WTC11 (cell line): ENCODE data around the gene APEX2.

Source experiments
- ELF4 ChIP-seq: sonication (generic); formaldehyde crosslinking; IDR thresholded peaks from 2 replicates; pipeline ENCODE4 v1.8.1; 2022; ENCODE audit warnings: low read depth, mild to moderate bottlenecking, moderate library complexity, missing genetic modification reagents
- KAT7 ChIP-seq: sonication (generic); formaldehyde crosslinking; IDR thresholded peaks from 2 replicates; pipeline ENCODE4 v1.8.1; 2023; ENCODE audit warnings: missing genetic modification reagents, mild to moderate bottlenecking, borderline replicate concordance
- NR1H2 ChIP-seq: sonication (generic); formaldehyde crosslinking; IDR thresholded peaks from 2 replicates; pipeline ENCODE4 v1.9.0; 2021; ENCODE audit warnings: mild to moderate bottlenecking, moderate library complexity, missing genetic modification reagents
- NR2C2 ChIP-seq: sonication (generic); formaldehyde crosslinking; IDR thresholded peaks from 2 replicates; pipeline ENCODE4 v1.8.0; 2022; ENCODE audit warnings: mild to moderate bottlenecking, missing genetic modification reagents
- TF ChIP-seq, protein P1 (sequence below): fragments of 200-600 bp; IDR thresholded peaks from 2 replicates; pipeline ENCODE4 v1.8.0; 2022; ENCODE audit warnings: antibody characterized with exemption
- TF ChIP-seq, protein P2 (sequence below): sonication (generic); formaldehyde crosslinking; conservative IDR thresholded peaks from 2 replicates; pipeline ENCODE4 v1.8.1; 2022; ENCODE audit warnings: mild to moderate bottlenecking, missing genetic modification reagents
- TF ChIP-seq, protein P3 (sequence below): sonication (generic); formaldehyde crosslinking; conservative IDR thresholded peaks from 2 replicates; pipeline ENCODE4 v1.8.1; 2023; ENCODE audit warnings: mild to moderate bottlenecking, low read depth, missing genetic modification reagents, moderate library complexity
- TF ChIP-seq, protein P4 (sequence below): sonication (generic); formaldehyde crosslinking; IDR thresholded peaks from 2 replicates; pipeline ENCODE4 v1.8.0; 2022; ENCODE audit warnings: mild to moderate bottlenecking, missing genetic modification reagents
- TF ChIP-seq, protein P5 (sequence below): sonication (generic); formaldehyde crosslinking; IDR thresholded peaks from 2 replicates; pipeline ENCODE4 v1.8.1; 2023; ENCODE audit warnings: mild to moderate bottlenecking, moderate library complexity, missing genetic modification reagents
- TF ChIP-seq, protein P6 (sequence below): sonication (generic); formaldehyde crosslinking; IDR thresholded peaks from 2 replicates; pipeline ENCODE4 v1.8.1; 2022; ENCODE audit warnings: mild to moderate bottlenecking, missing genetic modification reagents, moderate library complexity, borderline replicate concordance
- TF ChIP-seq, protein P7 (sequence below): sonication (generic); formaldehyde crosslinking; IDR thresholded peaks from 2 replicates; pipeline ENCODE4 v1.8.1; 2023; ENCODE audit warnings: mild to moderate bottlenecking, missing genetic modification reagents, borderline replicate concordance
- TF ChIP-seq, protein P8 (sequence below): sonication (generic); formaldehyde crosslinking; IDR thresholded peaks from 2 replicates; pipeline ENCODE4 v1.8.1; 2023; ENCODE audit warnings: mild to moderate bottlenecking, missing genetic modification reagents, moderate library complexity
- TF ChIP-seq, protein P9 (sequence below): sonication (generic); formaldehyde crosslinking; IDR thresholded peaks from 2 replicates; pipeline ENCODE4 v1.8.1; 2023; ENCODE audit warnings: mild to moderate bottlenecking, missing genetic modification reagents

DNA sequence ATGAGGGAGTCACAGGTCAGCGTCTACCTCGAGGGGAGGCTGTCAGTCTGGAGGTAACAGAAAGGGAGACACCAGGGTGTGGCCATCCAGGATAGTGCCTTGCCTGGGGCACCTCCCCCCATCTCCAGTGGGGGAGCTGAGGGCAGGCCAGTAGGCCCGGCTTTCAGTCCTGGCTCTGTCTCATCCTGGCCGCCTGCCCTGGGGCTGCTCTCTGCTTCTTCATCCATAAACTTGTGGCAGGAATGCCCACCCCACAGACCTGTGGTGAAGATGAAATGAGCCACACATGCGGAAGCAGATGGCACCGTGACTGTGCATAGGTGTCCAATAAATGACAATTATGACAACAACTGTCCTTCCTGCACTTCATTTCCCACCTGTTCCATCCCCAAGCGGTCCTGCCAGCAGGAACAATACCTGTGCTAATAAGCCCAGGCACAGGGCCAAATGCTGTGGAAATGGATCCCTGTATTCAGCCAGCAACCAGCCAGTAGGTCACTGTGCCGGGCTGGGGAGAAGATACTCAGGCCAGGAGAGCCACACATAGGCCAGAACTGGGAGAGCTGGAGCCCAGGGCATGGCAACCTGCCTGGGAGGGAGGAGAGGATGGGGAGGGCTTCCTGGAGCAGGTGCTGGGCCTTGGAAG is 49.3 kb upstream of the APEX2 start:
- TF ChIP-seq, protein P1, sequence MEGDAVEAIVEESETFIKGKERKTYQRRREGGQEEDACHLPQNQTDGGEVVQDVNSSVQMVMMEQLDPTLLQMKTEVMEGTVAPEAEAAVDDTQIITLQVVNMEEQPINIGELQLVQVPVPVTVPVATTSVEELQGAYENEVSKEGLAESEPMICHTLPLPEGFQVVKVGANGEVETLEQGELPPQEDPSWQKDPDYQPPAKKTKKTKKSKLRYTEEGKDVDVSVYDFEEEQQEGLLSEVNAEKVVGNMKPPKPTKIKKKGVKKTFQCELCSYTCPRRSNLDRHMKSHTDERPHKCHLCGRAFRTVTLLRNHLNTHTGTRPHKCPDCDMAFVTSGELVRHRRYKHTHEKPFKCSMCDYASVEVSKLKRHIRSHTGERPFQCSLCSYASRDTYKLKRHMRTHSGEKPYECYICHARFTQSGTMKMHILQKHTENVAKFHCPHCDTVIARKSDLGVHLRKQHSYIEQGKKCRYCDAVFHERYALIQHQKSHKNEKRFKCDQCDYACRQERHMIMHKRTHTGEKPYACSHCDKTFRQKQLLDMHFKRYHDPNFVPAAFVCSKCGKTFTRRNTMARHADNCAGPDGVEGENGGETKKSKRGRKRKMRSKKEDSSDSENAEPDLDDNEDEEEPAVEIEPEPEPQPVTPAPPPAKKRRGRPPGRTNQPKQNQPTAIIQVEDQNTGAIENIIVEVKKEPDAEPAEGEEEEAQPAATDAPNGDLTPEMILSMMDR, result no peak
- TF ChIP-seq, protein P2, sequence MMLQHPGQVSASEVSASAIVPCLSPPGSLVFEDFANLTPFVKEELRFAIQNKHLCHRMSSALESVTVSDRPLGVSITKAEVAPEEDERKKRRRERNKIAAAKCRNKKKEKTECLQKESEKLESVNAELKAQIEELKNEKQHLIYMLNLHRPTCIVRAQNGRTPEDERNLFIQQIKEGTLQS (CRISPR knock-in tag), result no peak
- TF ChIP-seq KAT7 (CRISPR knock-in tag), result no peak
- TF ChIP-seq NR2C2 (CRISPR knock-in tag), result no peak
- TF ChIP-seq, protein P3, sequence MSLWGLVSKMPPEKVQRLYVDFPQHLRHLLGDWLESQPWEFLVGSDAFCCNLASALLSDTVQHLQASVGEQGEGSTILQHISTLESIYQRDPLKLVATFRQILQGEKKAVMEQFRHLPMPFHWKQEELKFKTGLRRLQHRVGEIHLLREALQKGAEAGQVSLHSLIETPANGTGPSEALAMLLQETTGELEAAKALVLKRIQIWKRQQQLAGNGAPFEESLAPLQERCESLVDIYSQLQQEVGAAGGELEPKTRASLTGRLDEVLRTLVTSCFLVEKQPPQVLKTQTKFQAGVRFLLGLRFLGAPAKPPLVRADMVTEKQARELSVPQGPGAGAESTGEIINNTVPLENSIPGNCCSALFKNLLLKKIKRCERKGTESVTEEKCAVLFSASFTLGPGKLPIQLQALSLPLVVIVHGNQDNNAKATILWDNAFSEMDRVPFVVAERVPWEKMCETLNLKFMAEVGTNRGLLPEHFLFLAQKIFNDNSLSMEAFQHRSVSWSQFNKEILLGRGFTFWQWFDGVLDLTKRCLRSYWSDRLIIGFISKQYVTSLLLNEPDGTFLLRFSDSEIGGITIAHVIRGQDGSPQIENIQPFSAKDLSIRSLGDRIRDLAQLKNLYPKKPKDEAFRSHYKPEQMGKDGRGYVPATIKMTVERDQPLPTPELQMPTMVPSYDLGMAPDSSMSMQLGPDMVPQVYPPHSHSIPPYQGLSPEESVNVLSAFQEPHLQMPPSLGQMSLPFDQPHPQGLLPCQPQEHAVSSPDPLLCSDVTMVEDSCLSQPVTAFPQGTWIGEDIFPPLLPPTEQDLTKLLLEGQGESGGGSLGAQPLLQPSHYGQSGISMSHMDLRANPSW, result no peak
- TF ChIP-seq, protein P4, sequence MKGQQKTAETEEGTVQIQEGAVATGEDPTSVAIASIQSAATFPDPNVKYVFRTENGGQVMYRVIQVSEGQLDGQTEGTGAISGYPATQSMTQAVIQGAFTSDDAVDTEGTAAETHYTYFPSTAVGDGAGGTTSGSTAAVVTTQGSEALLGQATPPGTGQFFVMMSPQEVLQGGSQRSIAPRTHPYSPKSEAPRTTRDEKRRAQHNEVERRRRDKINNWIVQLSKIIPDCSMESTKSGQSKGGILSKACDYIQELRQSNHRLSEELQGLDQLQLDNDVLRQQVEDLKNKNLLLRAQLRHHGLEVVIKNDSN, result no peak
- TF ChIP-seq, protein P5, sequence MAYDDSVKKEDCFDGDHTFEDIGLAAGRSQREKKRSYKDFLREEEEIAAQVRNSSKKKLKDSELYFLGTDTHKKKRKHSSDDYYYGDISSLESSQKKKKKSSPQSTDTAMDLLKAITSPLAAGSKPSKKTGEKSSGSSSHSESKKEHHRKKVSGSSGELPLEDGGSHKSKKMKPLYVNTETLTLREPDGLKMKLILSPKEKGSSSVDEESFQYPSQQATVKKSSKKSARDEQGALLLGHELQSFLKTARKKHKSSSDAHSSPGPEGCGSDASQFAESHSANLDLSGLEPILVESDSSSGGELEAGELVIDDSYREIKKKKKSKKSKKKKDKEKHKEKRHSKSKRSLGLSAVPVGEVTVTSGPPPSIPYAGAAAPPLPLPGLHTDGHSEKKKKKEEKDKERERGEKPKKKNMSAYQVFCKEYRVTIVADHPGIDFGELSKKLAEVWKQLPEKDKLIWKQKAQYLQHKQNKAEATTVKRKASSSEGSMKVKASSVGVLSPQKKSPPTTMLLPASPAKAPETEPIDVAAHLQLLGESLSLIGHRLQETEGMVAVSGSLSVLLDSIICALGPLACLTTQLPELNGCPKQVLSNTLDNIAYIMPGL (CRISPR knock-in tag), result no peak
- TF ChIP-seq, protein P6, sequence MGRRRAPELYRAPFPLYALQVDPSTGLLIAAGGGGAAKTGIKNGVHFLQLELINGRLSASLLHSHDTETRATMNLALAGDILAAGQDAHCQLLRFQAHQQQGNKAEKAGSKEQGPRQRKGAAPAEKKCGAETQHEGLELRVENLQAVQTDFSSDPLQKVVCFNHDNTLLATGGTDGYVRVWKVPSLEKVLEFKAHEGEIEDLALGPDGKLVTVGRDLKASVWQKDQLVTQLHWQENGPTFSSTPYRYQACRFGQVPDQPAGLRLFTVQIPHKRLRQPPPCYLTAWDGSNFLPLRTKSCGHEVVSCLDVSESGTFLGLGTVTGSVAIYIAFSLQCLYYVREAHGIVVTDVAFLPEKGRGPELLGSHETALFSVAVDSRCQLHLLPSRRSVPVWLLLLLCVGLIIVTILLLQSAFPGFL, result no peak
- TF ChIP-seq ELF4 (CRISPR knock-in tag), result no peak
- TF ChIP-seq, protein P7, sequence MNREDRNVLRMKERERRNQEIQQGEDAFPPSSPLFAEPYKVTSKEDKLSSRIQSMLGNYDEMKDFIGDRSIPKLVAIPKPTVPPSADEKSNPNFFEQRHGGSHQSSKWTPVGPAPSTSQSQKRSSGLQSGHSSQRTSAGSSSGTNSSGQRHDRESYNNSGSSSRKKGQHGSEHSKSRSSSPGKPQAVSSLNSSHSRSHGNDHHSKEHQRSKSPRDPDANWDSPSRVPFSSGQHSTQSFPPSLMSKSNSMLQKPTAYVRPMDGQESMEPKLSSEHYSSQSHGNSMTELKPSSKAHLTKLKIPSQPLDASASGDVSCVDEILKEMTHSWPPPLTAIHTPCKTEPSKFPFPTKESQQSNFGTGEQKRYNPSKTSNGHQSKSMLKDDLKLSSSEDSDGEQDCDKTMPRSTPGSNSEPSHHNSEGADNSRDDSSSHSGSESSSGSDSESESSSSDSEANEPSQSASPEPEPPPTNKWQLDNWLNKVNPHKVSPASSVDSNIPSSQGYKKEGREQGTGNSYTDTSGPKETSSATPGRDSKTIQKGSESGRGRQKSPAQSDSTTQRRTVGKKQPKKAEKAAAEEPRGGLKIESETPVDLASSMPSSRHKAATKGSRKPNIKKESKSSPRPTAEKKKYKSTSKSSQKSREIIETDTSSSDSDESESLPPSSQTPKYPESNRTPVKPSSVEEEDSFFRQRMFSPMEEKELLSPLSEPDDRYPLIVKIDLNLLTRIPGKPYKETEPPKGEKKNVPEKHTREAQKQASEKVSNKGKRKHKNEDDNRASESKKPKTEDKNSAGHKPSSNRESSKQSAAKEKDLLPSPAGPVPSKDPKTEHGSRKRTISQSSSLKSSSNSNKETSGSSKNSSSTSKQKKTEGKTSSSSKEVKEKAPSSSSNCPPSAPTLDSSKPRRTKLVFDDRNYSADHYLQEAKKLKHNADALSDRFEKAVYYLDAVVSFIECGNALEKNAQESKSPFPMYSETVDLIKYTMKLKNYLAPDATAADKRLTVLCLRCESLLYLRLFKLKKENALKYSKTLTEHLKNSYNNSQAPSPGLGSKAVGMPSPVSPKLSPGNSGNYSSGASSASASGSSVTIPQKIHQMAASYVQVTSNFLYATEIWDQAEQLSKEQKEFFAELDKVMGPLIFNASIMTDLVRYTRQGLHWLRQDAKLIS (CRISPR knock-in tag), result no peak
- TF ChIP-seq NR1H2 (CRISPR knock-in tag), result no peak
- TF ChIP-seq, protein P8, sequence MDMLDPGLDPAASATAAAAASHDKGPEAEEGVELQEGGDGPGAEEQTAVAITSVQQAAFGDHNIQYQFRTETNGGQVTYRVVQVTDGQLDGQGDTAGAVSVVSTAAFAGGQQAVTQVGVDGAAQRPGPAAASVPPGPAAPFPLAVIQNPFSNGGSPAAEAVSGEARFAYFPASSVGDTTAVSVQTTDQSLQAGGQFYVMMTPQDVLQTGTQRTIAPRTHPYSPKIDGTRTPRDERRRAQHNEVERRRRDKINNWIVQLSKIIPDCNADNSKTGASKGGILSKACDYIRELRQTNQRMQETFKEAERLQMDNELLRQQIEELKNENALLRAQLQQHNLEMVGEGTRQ (CRISPR knock-in tag), result no peak
- TF ChIP-seq, protein P9, sequence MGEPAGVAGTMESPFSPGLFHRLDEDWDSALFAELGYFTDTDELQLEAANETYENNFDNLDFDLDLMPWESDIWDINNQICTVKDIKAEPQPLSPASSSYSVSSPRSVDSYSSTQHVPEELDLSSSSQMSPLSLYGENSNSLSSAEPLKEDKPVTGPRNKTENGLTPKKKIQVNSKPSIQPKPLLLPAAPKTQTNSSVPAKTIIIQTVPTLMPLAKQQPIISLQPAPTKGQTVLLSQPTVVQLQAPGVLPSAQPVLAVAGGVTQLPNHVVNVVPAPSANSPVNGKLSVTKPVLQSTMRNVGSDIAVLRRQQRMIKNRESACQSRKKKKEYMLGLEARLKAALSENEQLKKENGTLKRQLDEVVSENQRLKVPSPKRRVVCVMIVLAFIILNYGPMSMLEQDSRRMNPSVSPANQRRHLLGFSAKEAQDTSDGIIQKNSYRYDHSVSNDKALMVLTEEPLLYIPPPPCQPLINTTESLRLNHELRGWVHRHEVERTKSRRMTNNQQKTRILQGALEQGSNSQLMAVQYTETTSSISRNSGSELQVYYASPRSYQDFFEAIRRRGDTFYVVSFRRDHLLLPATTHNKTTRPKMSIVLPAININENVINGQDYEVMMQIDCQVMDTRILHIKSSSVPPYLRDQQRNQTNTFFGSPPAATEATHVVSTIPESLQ (CRISPR knock-in tag), result no peak
